ENCODE data around the gene DCBLD1.

The DCBLD1 gene

GRCh38 chr6:117531809-117532725, 49.6 kb downstream of the DCBLD1 start:
- no peak for DNase-seq

GRCh38 chr6:117533775-117534174, 51.3 kb downstream of the DCBLD1 start:
- no peak for DNase-seq

- no peak for DNase-seq
Measured at GRCh38 chr6:117534974-117535373, 52.5 kb downstream of the DCBLD1 start.

DNA sequence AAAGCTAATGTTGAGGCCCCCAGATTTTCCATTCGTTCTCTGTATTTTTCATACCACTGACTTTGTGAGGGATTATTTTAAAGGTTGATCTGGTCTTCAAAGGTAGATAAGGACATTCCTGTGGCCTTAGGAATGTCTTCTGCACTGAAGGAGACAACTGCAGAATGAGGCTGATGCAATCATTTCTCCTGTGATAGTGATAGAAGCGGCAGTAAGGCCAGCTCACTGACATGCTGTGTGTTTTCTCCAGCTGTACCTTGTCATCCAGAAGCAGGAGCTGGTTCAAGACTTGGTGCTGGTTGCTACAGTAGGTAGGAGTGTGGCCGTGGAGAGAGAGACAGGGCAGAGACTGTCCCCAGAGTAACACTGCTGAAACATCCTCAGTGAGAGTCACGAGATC, 53.8 kb downstream of the DCBLD1 start:
- no peak for DNase-seq

- DNase-seq: no peak
Measured at GRCh38 chr6:117538615-117539014, 56.1 kb downstream of the DCBLD1 start.

DNA sequence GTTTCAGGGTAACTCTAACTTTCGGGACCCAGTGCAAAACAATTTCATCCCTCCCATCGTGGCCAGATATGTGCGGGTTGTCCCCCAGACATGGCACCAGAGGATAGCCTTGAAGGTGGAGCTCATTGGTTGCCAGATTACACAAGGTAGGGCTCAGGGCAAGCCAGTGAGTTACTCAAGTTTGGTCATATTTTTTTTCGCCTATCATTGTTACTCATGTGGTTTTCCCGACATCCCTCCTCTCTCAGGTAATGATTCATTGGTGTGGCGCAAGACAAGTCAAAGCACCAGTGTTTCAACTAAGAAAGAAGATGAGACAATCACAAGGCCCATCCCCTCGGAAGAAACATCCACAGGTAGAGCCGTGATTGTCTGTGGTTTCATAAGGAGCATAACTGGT, 58.2 kb downstream of the DCBLD1 start:
- DNase-seq: no peak

GRCh38 chr6:117542493-117542892, 60.0 kb downstream of the DCBLD1 start:
- no peak for DNase-seq

GRCh38 chr6:117544716-117545115, 62.2 kb downstream of the DCBLD1 start:
- no peak for DNase-seq

- peak in 1 of 2 experiments; percentile 1 for DNase-seq
Measured at GRCh38 chr6:117545161-117545595, 62.7 kb downstream of the DCBLD1 start.

DNA sequence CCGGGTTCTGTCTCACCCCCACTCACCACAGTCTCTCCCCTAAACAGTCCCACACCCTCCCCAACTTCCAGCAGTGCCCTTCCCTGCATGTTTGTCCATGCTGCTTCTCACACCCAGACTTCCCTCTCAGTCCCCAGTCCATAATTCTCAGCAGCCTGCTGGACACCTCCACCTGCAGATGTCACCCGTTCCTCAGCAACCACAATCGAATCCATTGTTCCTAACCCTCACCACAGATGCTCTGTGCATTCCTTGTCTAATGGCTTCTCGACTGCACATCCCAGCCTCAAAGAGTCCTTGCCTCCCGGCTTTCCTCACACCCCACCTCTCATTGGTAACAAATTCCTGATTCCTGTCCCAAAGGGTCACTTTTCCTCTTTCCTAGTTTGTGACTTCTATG, 64.2 kb downstream of the DCBLD1 start:
- DNase-seq: no peak

GRCh38 chr6:117547688-117548621, 65.5 kb downstream of the DCBLD1 start:
- no peak for DNase-seq

DNA sequence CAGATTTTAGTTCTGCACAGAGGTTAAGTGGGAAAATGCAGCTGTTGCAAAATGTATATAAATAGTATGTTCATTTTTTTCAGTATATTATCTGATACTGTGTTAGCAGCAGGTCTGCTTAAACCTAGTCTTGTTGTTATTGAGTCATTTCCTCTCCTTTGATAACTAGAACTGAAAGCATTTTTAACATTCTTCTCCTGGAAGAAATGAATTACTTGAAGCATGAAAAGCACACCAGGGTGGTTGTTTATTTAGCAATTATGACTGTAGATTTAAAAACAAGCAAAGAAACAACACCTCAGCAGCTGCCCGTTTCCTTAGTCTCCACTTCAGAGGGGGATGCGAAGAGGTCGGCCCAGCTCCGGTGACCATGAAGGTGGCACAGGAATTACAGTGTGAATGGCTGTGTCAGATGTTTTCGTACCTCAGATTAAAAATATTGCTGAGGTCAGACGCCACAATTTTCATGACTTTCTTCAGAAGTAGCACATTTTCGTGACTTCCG, 66.4 kb downstream of the DCBLD1 start:
- DNase-seq: no peak

GRCh38 chr6:117549611-117550010, 67.1 kb downstream of the DCBLD1 start:
- DNase-seq: no peak

DNA sequence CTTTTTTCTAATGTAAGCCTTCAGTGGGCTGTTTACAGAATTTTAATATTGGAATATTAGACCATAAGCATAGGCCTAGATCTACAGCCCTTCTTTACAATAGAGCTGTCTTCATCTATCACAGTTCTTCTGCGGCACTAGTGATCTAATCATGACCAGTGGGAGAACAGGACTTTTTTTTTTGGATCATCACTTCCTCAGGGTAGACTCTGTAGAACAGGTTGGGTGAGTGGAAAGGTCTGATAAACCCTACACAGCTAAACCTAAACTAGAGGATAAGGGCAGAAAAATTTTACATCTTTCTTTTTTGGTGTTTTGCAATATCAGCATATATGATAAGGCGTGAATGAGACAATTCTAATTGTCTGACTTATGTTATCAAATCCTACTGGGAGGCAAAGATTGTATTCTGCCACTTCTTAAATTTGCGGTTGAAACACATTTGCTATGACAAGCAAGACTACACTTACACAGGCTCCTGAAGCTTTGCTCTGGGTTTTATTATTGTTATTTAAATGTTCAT, 67.7 kb downstream of the DCBLD1 start:
- no peak for DNase-seq

GRCh38 chr6:117550618-117551242, 68.3 kb downstream of the DCBLD1 start:
- DNase-seq: no peak

GRCh38 chr6:117552618-117553017, 70.1 kb downstream of the DCBLD1 start:
- DNase-seq: no peak

GRCh38 chr6:117553142-117553541, 70.7 kb downstream of the DCBLD1 start:
- no peak for DNase-seq

DNA sequence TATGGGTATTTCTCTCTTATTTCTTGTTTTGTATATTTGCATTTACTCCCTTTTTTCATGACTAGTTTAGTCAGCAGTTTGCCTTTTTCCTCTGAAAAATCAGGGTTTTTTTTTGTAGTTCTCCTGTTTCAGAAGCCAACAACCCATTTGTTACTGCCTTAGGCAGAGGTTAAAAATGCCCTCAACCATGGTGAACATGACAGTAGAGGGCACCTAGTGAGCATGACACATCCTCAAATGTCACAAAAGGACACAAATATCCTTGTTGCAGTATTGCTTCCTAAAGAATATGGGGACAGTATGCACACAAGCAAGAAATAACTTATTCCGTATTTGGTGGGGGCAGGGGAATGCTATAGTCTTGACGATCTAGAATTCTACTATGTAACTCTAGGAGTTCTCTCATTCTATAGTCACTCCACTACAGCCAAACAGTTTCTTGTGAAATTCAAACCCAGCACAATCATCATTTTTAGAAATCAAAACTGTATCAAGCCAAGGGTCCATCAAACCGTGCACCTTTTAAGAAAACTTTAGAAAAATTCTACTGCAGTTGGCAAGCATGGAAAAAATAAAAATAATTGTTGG, 72.9 kb downstream of the DCBLD1 start:
- DNase-seq: no peak

GRCh38 chr6:117555882-117556498, 73.5 kb downstream of the DCBLD1 start:
- peak in 1 of 2 experiments; percentile 38 for DNase-seq

DNA sequence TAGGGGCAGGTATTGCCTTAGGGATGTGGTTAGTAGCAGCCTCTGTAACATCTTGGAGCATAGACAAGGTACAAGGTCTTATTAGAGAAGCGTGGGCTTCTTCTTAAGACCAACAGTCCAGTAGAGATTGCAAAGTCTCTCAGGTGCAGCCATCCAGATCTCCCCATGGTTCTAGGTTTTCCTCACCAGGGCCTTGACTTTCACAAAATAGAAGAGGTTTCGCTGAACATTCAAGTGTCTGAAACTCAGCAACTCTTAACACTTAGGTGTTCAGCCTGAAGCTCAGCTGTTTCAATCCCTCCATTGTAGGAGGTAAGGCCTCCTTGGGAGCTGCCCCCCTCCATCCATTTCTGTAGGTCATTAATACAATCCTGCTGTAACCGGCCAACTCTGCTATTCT, 75.5 kb downstream of the DCBLD1 start:
- no peak for DNase-seq

DNA sequence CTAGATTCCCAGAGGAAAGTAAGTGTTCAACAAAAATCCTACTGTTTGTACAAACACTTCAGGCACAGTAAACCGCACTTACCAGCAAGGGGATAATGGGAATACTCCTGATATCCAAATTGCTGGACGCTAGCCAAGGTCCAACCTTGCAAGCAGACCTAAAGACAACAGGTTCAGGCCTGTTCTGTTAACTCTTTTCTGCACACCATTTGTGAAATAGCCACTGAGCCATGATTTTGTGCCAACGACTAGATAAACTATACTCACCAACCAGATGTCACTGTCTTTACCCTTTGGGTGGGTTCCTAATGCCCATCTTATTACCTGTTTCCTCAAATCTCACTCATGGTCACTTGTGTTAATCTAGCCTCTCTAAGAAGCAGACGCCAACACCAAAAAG, 76.3 kb downstream of the DCBLD1 start:
- DNase-seq: no peak

DNA sequence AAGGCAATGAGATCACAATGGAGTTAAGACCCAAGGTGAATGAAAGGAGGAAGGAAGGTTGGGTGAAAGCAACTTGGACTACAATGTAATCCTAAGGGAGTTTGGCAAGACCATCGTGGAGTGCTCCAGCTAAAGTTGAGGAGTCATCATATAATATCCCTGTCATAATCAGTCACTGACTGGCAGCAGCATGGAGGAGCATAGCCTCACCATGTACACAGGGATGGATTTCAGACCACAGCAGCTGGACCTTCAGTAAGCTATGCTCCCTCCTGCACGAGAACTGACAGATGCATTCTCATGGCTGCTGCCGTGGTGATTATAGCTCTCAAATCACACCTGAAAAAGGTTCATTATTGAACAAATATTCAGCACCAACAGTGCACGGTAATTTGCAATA, 76.8 kb downstream of the DCBLD1 start:
- DNase-seq: no peak
